HepG2 (cell line): ENCODE measurements around the gene KAZN. TPM values are rescaled to one million over a fixed set of nuclear protein-coding genes. Genes with fewer than 3 reads are reported as not detected.

ENCODE experiments used
- ATAC-seq: fragments of 200-7000 bp; cut with Tn5 transposase; 3 replicates; pipeline ENCODE4 v1.9.1; 2020; ENCODE audit warnings: mild to moderate bottlenecking, moderate library complexity
- BruUV-seq: library from RNA; stranded (reverse); fragments of 400-500 nt; replicated peaks from 2 replicates; lab custom pipeline; 2021; lab: Mats Ljungman, UMichigan
- CTCF ChIA-PET: fragments of 300-600 bp; formaldehyde crosslinking; extraction: SDS; loops from one replicate; lab custom pipeline; 2021; ENCODE audit warnings: low total read pairs, inconsistent platforms, low intra/inter-chr PET ratio; lab: Yijun Ruan, JAX
- POLR2A ChIA-PET: fragments of 350-600 bp; sonication (Branson Sonifier 250); formaldehyde crosslinking; loops from one replicate; lab custom pipeline; 2020; ENCODE audit warnings: antibody characterized with exemption, inconsistent platforms; lab: Yijun Ruan, JAX
- DNase-seq: peaks from one replicate; pipeline ENCODE4 v3.0.0-alpha.2; 2015; ENCODE audit warnings: low spot score
- FAIRE-seq: peaks from 3 replicates; lab custom pipeline; 2011; peaks lifted over from hg19 to GRCh38; lab: Jason Lieb, UNC
- H2AFZ ChIP-seq: one replicate; pipeline ENCODE4 v1.6.1; 2011; ENCODE audit warnings: low read length, inconsistent platforms
- H3K27ac ChIP-seq: fragments of 300-600 bp; 3 replicates; pipeline ENCODE4 v1.8.0; 2011; ENCODE audit warnings: mixed run types, mild to moderate bottlenecking, mixed read lengths, low read length, inconsistent platforms; ENCODE audit not compliant: insufficient read depth; ENCODE audit errors: extremely low read length
- H3K27me3 ChIP-seq, 2 experiments: fragments of 200-600 bp in 1 of 2; 2 replicates in 1 of 2; 3 replicates in 1 of 2; pipeline versions ENCODE4 v1.6.0 to v1.8.0; 2011; ENCODE audit warnings: low read length in 2 of 2, mild to moderate bottlenecking in 2 of 2, moderate library complexity in 2 of 2, inconsistent platforms in 1 of 2; ENCODE audit not compliant: insufficient read depth in 2 of 2, control insufficient read depth in 1 of 2
- H3K36me3 ChIP-seq, 2 experiments: fragments of 200-600 bp in 1 of 2; replicated peaks in 1 of 2; 2 replicates in 1 of 2; 3 replicates in 1 of 2; pipeline versions ENCODE4 v1.5.1 to v1.8.0; 2011; ENCODE audit warnings: low read length in 2 of 2, inconsistent platforms in 1 of 2; ENCODE audit not compliant: insufficient read depth in 2 of 2, control insufficient read depth in 1 of 2
- H3K4me1 ChIP-seq: 2 replicates; pipeline ENCODE4 v1.5.1; 2012; ENCODE audit warnings: low read length, inconsistent platforms; ENCODE audit not compliant: insufficient read depth
- H3K4me2 ChIP-seq: 2 replicates; pipeline ENCODE4 v1.6.0; 2011; ENCODE audit warnings: low read depth, low read length, inconsistent platforms
- H3K4me3 ChIP-seq, 3 experiments: fragments of 200-600 bp in 1 of 3; sonication (generic), shearing (Covaris generic) in 1 of 3; replicated peaks in 1 of 3; 2 replicates each; pipeline ENCODE4 v1.5.1; 2011 to 2016; ENCODE audit warnings: low read length in 3 of 3, inconsistent platforms in 2 of 3, low read depth in 2 of 3, mild to moderate bottlenecking in 2 of 3, control low read depth in 1 of 3, mixed read lengths in 1 of 3; ENCODE audit not compliant: insufficient read depth in 1 of 3
- H3K79me2 ChIP-seq: one replicate; pipeline ENCODE4 v1.6.1; 2011; ENCODE audit warnings: low read length, inconsistent platforms; ENCODE audit not compliant: insufficient read depth
- H3K9ac ChIP-seq: 2 replicates; pipeline ENCODE4 v1.6.0; 2011; ENCODE audit warnings: mild to moderate bottlenecking, low read depth, low read length, inconsistent platforms; ENCODE audit not compliant: insufficient read depth
- H3K9me3 ChIP-seq: 2 replicates; pipeline ENCODE4 v1.5.1; 2012; ENCODE audit warnings: mild to moderate bottlenecking, low read length
- H4K20me1 ChIP-seq: 2 replicates; pipeline ENCODE4 v1.6.0; 2011; ENCODE audit warnings: inconsistent platforms, mild to moderate bottlenecking, low read length, moderate library complexity; ENCODE audit not compliant: insufficient read depth
- BORCS8-MEF2B ChIP-seq: sonication (generic); formaldehyde crosslinking; IDR thresholded peaks from 2 replicates; pipeline ENCODE4 v1.8.0; 2022; ENCODE audit warnings: mild to moderate bottlenecking, missing genetic modification reagents
- CBX2 ChIP-seq, 2 experiments: fragments of 200-600 bp in 1 of 2; sonication (generic); formaldehyde crosslinking in 1 of 2; IDR thresholded peaks; 2 replicates each; pipeline versions ENCODE4 v1.7.0 to v1.8.1; 2018 to 2022; ENCODE audit warnings: low read depth in 2 of 2, low read length in 1 of 2, mild to moderate bottlenecking in 1 of 2, missing genetic modification reagents in 1 of 2
- NFRKB ChIP-seq: fragments of 450-650 bp; IDR thresholded peaks from 2 replicates; pipeline ENCODE4 v1.6.1; 2017
- PRDM10 ChIP-seq: sonication (generic); formaldehyde crosslinking; IDR thresholded peaks from 2 replicates; pipeline ENCODE4 v1.4.0; 2020; ENCODE audit warnings: low read depth, missing genetic modification reagents
- SMAD1 ChIP-seq: sonication (generic); formaldehyde crosslinking; IDR thresholded peaks from 2 replicates; pipeline ENCODE4 v1.4.0; 2020; ENCODE audit warnings: missing genetic modification reagents, low read depth, mild to moderate bottlenecking, borderline replicate concordance
- ZNF292 ChIP-seq: sonication (generic); formaldehyde crosslinking; IDR thresholded peaks from 2 replicates; pipeline ENCODE4 v1.8.1; 2022; ENCODE audit warnings: mild to moderate bottlenecking, low read depth, missing genetic modification reagents, borderline replicate concordance
- ZXDC ChIP-seq: sonication (generic); formaldehyde crosslinking; IDR thresholded peaks from 2 replicates; pipeline ENCODE4 v1.5.0; 2020; ENCODE audit warnings: mild to moderate bottlenecking, missing genetic modification reagents
- whole genome bisulfite sequencing: methylation state at CpG from one replicate; pipeline ENCODE4 v1.1.6; 2017; ENCODE audit warnings: low lambda C conversion rate; 5-methylcytosine and 5-hydroxymethylcytosine counted together
- in situ Hi-C: cut with HindIII; loops from 2 replicates; pipeline ENCODE4 v1.10.0; 2017; ENCODE audit warnings: low pct_unique_long_range_greater_than_20kb; ENCODE audit not compliant: extremely low pct_ligation_motif_present
- intact Hi-C: fragments of 100-400 bp; cut with micrococcal nuclease; formaldehyde crosslinking; loops from one replicate; pipeline ENCODE4 v1.10.0; 2022; ENCODE audit not compliant: unreplicated experiment
- polyA plus RNA-seq, 8 experiments: library from polyadenylated mRNA; depleted of rRNA in 3 of 8; stranded (reverse) in 7 of 8; unstranded in 1 of 8; fragments of >200 nt; fragmentation: Illumina TruSeq in 4 of 8; extraction: Trizol in 4 of 8; gene quantifications; 2 replicates each; pipeline versions ENCODE4 v1.2.1 to v1.2.3, GENCODE V29; 2011 to 2016; ENCODE audit warnings: low read depth in 4 of 8, missing spikeins in 1 of 8, mixed read lengths in 1 of 8; ENCODE audit not compliant: insufficient read depth in 1 of 8
- total RNA-seq, 5 experiments: library from RNA; depleted of rRNA; stranded (reverse); fragments of >200 nt; fragmentation: Illumina TruSeq; extraction: Trizol; gene quantifications; 2 replicates each; pipeline ENCODE4 v1.2.3, GENCODE V29; 2016; ENCODE audit warnings: low read depth in 1 of 5

KAZN gene
- total and polyA plus RNA-seq, 2 of the 13 experiments (the other 11 are each of a cell fraction or from before 2014, with no cell fraction given), result 10.4 to 13.5 TPM

- TF ChIP-seq ZXDC (CRISPR knock-in tag) (no peak), CBX2 (IDR thresholded peaks at IDR 0.05; ENCODE audit: low read depth, low read length) (no peak), CBX2 (CRISPR knock-in tag; IDR thresholded peaks at IDR 0.05; ENCODE audit: low read depth) (no peak), ZNF292 (CRISPR knock-in tag) (no peak)
Observed at GRCh38 chr1:14737561-14738094, 139.1 kb downstream of the KAZN start (continued).

- FAIRE-seq (no peak), ATAC-seq (no peak), DNase-seq (no peak)
- peaks cover 1 to 81% of the 10 kb centered on the region in 2 experiments for H3K27me3 ChIP-seq
- H3K27ac ChIP-seq, result no peak overlapping the region
- no peaks in the 10 kb centered on the region for H3K4me1 ChIP-seq
- in situ Hi-C loops (no loop called here), intact Hi-C loops (no loop called here)
- BruUV-seq, result no TSS peak
- no peak overlapping the region for H2AFZ ChIP-seq
- no peaks in the 10 kb centered on the region for H3K9me3 ChIP-seq
- ChIA-PET CTCF (no interaction called here), POLR2A (no interaction called here)
- no peak overlapping the region for H3K9ac ChIP-seq
- no peaks in the 10 kb centered on the region for H3K79me2 ChIP-seq
- no peak overlapping the region for H3K4me3 ChIP-seq
- TF ChIP-seq PRDM10 (CRISPR knock-in tag) (no peak), NFRKB (no peak), BORCS8-MEF2B (no peak), SMAD1 (no peak)
- H4K20me1 ChIP-seq, result no peaks in the 10 kb centered on the region
- H3K36me3 ChIP-seq, result no peaks in the 10 kb centered on the region
- 33% methylated on average over 2 of the region's 6 CpGs for whole genome bisulfite sequencing
- no peak overlapping the region for H3K4me2 ChIP-seq
Observed at GRCh38 chr1:14738235-14738634, 139.8 kb downstream of the KAZN start.
